WTC11 (cell line): ENCODE measurements around the gene PHRF1. TPM values are rescaled to one million over a fixed set of nuclear protein-coding genes. Genes with fewer than 3 reads are reported as not detected.

ENCODE experiments used
- ATAC-seq: fragments of 200-7000 bp; cut with Tn5 transposase; 2 replicates; pipeline ENCODE4 v1.10.0; 2021; ENCODE audit warnings: mild to moderate bottlenecking, moderate library complexity
- CTCF ChIA-PET: fragments of 300-600 bp; sonication (Branson Sonifier 250); formaldehyde crosslinking; loops from one replicate; lab custom pipeline; 2021; ENCODE audit warnings: antibody characterized with exemption; lab: Charles Lee
- POLR2A ChIA-PET: fragments of 350-600 bp; sonication (Branson Sonifier 250); formaldehyde crosslinking; loops from one replicate; lab custom pipeline; 2021; ENCODE audit warnings: antibody characterized with exemption; lab: Charles Lee
- DNase-seq: peaks from one replicate; pipeline ENCODE4 v3.0.0; 2021; ENCODE audit warnings: low spot score
- H3K27ac Mint-ChIP-seq: 2 replicates; pipeline ENCODE4 v1.8.0; 2021; ENCODE audit warnings: mixed read lengths
- H3K27me3 Mint-ChIP-seq: 2 replicates; pipeline ENCODE4 v1.8.0; 2021; ENCODE audit warnings: low read depth, mild to moderate bottlenecking, moderate library complexity, mixed read lengths
- H3K36me3 Mint-ChIP-seq: 2 replicates; pipeline ENCODE4 v1.8.0; 2021; ENCODE audit warnings: mixed read lengths
- H3K4me1 Mint-ChIP-seq: 2 replicates; pipeline ENCODE4 v1.8.0; 2022; ENCODE audit warnings: mixed read lengths
- H3K4me3 Mint-ChIP-seq: 2 replicates; pipeline ENCODE4 v1.8.0; 2021; ENCODE audit warnings: mild to moderate bottlenecking, moderate library complexity, mixed read lengths
- H3K9me3 Mint-ChIP-seq: 2 replicates; pipeline ENCODE4 v1.8.0; 2021; ENCODE audit warnings: mixed read lengths
- AFF4 ChIP-seq: sonication (generic); formaldehyde crosslinking; IDR thresholded peaks from 2 replicates; pipeline ENCODE4 v1.8.1; 2023; ENCODE audit warnings: mild to moderate bottlenecking, missing genetic modification reagents, borderline replicate concordance
- ATF2 ChIP-seq: sonication (generic); formaldehyde crosslinking; IDR thresholded peaks from 2 replicates; pipeline ENCODE4 v1.8.1; 2022; ENCODE audit warnings: low read depth, missing genetic modification reagents, borderline replicate concordance
- CBFB ChIP-seq: sonication (generic); formaldehyde crosslinking; IDR thresholded peaks from 2 replicates; pipeline ENCODE4 v1.8.1; 2022; ENCODE audit warnings: mild to moderate bottlenecking, low read depth, missing genetic modification reagents
- E2F5 ChIP-seq: sonication (generic); formaldehyde crosslinking; IDR thresholded peaks from 2 replicates; pipeline ENCODE4 v1.8.1; 2022; ENCODE audit warnings: mild to moderate bottlenecking, moderate library complexity, missing genetic modification reagents
- ESRRA ChIP-seq: sonication (generic); formaldehyde crosslinking; IDR thresholded peaks from 2 replicates; pipeline ENCODE4 v1.8.1; 2022; ENCODE audit warnings: mild to moderate bottlenecking, missing genetic modification reagents, borderline replicate concordance
- FOXP1 ChIP-seq: sonication (generic); formaldehyde crosslinking; IDR thresholded peaks from 2 replicates; pipeline ENCODE4 v1.8.0; 2022; ENCODE audit warnings: missing genetic modification reagents, mild to moderate bottlenecking, moderate library complexity, borderline replicate concordance
- GRHL2 ChIP-seq: fragments of 250-450 bp; sonication (Bioruptor Pico); IDR thresholded peaks from 2 replicates; pipeline ENCODE4 v1.8.0; 2022; ENCODE audit warnings: mild to moderate bottlenecking, moderate library complexity; ENCODE audit not compliant: insufficient replicate concordance, severe bottlenecking
- GTF2I ChIP-seq: fragments of 250-450 bp; sonication (Bioruptor Pico); conservative IDR thresholded peaks from 2 replicates; pipeline ENCODE4 v1.4.0; 2021; ENCODE audit warnings: mild to moderate bottlenecking
- HMGA2 ChIP-seq: fragments of 250-450 bp; sonication (Bioruptor Pico); IDR thresholded peaks from 2 replicates; pipeline ENCODE4 v1.4.0; 2021; ENCODE audit warnings: mild to moderate bottlenecking, moderate library complexity
- MXD4 ChIP-seq: fragments of 250-450 bp; sonication (Bioruptor Pico); IDR thresholded peaks from 2 replicates; pipeline ENCODE4 v1.8.0; 2021; ENCODE audit warnings: mild to moderate bottlenecking, moderate library complexity, borderline replicate concordance
- MYBL2 ChIP-seq: sonication (generic); formaldehyde crosslinking; IDR thresholded peaks from 2 replicates; pipeline ENCODE4 v1.8.1; 2023; ENCODE audit warnings: mild to moderate bottlenecking, moderate library complexity, missing genetic modification reagents
- NR2C2 ChIP-seq: sonication (generic); formaldehyde crosslinking; IDR thresholded peaks from 2 replicates; pipeline ENCODE4 v1.8.0; 2022; ENCODE audit warnings: mild to moderate bottlenecking, missing genetic modification reagents
- TEAD1 ChIP-seq: sonication (generic); formaldehyde crosslinking; IDR thresholded peaks from 2 replicates; pipeline ENCODE4 v1.8.0; 2022; ENCODE audit warnings: mild to moderate bottlenecking, missing genetic modification reagents
- USF1 ChIP-seq: sonication (generic); formaldehyde crosslinking; IDR thresholded peaks from 2 replicates; pipeline ENCODE4 v1.8.0; 2022; ENCODE audit warnings: mild to moderate bottlenecking, missing genetic modification reagents
- ZNF138 ChIP-seq: sonication (generic); formaldehyde crosslinking; conservative IDR thresholded peaks from 2 replicates; pipeline ENCODE4 v1.8.1; 2022; ENCODE audit warnings: mild to moderate bottlenecking, moderate library complexity, missing genetic modification reagents
- total RNA-seq: library from RNA; stranded (reverse); gene quantifications from 3 replicates; pipeline ENCODE4 v1.2.3, GENCODE V29; 2021
- TF ChIP-seq, protein P1 (sequence below): fragments of 250-450 bp; sonication (Bioruptor Pico); IDR thresholded peaks from 2 replicates; pipeline ENCODE4 v1.8.0; 2021; ENCODE audit warnings: mild to moderate bottlenecking
- TF ChIP-seq, protein P2 (sequence below): sonication (generic); formaldehyde crosslinking; IDR thresholded peaks from 2 replicates; pipeline ENCODE4 v1.8.1; 2023; ENCODE audit warnings: mild to moderate bottlenecking, missing genetic modification reagents
- TF ChIP-seq, protein P3 (sequence below): sonication (generic); formaldehyde crosslinking; IDR thresholded peaks from 2 replicates; pipeline ENCODE4 v1.8.0; 2022; ENCODE audit warnings: mild to moderate bottlenecking, missing genetic modification reagents
- TF ChIP-seq, protein P4 (sequence below): sonication (generic); formaldehyde crosslinking; IDR thresholded peaks from 2 replicates; pipeline ENCODE4 v1.8.1; 2023; ENCODE audit warnings: mild to moderate bottlenecking, missing genetic modification reagents

Gene PHRF1
- total RNA-seq, 1 experiment from 2014 or later: 46.9 TPM

GRCh38 chr11:541433-541885 is 34.8 kb upstream of the PHRF1 start (continued):
- no peak for TF ChIP-seq USF1 (CRISPR knock-in tag)
- no peak for TF ChIP-seq ATF2
- no peak for TF ChIP-seq ZNF138 (CRISPR knock-in tag)
- TF ChIP-seq, protein P1, sequence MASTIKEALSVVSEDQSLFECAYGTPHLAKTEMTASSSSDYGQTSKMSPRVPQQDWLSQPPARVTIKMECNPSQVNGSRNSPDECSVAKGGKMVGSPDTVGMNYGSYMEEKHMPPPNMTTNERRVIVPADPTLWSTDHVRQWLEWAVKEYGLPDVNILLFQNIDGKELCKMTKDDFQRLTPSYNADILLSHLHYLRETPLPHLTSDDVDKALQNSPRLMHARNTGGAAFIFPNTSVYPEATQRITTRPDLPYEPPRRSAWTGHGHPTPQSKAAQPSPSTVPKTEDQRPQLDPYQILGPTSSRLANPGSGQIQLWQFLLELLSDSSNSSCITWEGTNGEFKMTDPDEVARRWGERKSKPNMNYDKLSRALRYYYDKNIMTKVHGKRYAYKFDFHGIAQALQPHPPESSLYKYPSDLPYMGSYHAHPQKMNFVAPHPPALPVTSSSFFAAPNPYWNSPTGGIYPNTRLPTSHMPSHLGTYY (CRISPR knock-in tag): no peak
- no peak for TF ChIP-seq CBFB (CRISPR knock-in tag)
- TF ChIP-seq FOXP1 (CRISPR knock-in tag): no peak
- no peak for TF ChIP-seq NR2C2 (CRISPR knock-in tag)
- TF ChIP-seq, protein P2, sequence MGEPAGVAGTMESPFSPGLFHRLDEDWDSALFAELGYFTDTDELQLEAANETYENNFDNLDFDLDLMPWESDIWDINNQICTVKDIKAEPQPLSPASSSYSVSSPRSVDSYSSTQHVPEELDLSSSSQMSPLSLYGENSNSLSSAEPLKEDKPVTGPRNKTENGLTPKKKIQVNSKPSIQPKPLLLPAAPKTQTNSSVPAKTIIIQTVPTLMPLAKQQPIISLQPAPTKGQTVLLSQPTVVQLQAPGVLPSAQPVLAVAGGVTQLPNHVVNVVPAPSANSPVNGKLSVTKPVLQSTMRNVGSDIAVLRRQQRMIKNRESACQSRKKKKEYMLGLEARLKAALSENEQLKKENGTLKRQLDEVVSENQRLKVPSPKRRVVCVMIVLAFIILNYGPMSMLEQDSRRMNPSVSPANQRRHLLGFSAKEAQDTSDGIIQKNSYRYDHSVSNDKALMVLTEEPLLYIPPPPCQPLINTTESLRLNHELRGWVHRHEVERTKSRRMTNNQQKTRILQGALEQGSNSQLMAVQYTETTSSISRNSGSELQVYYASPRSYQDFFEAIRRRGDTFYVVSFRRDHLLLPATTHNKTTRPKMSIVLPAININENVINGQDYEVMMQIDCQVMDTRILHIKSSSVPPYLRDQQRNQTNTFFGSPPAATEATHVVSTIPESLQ (CRISPR knock-in tag): no peak
- TF ChIP-seq GRHL2: no peak
- TF ChIP-seq MYBL2: no peak
- TF ChIP-seq HMGA2 (CRISPR knock-in tag): no peak

- Mint-ChIP-seq H3K36me3 (peaks cover 3% of the 10 kb centered on the region), H3K9me3 (no peaks in the 10 kb centered on the region), H3K27me3 (no peaks in the 10 kb centered on the region; the same call in 1 of the 2 replicates), H3K27ac (no peak overlapping the region), H3K4me1 (no peaks in the 10 kb centered on the region), H3K4me3 (no peak overlapping the region)
- ChIA-PET POLR2A (no interaction called here), CTCF (interaction anchor here (2.5 kb wide), 1 partner anchor 10 kb away, joined by 7 read pairs; no protein-coding TSS in a partner anchor)
- no peak for ATAC-seq
- DNase-seq: no peak
- TF ChIP-seq, protein P1 (CRISPR knock-in tag): no peak
- TF ChIP-seq AFF4 (CRISPR knock-in tag): no peak
- no peak for TF ChIP-seq ESRRA (CRISPR knock-in tag)
- TF ChIP-seq, protein P3, sequence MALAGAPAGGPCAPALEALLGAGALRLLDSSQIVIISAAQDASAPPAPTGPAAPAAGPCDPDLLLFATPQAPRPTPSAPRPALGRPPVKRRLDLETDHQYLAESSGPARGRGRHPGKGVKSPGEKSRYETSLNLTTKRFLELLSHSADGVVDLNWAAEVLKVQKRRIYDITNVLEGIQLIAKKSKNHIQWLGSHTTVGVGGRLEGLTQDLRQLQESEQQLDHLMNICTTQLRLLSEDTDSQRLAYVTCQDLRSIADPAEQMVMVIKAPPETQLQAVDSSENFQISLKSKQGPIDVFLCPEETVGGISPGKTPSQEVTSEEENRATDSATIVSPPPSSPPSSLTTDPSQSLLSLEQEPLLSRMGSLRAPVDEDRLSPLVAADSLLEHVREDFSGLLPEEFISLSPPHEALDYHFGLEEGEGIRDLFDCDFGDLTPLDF: no peak
- no peak for TF ChIP-seq MXD4 (CRISPR knock-in tag)
- no peak for TF ChIP-seq TEAD1 (CRISPR knock-in tag)
- TF ChIP-seq, protein P4, sequence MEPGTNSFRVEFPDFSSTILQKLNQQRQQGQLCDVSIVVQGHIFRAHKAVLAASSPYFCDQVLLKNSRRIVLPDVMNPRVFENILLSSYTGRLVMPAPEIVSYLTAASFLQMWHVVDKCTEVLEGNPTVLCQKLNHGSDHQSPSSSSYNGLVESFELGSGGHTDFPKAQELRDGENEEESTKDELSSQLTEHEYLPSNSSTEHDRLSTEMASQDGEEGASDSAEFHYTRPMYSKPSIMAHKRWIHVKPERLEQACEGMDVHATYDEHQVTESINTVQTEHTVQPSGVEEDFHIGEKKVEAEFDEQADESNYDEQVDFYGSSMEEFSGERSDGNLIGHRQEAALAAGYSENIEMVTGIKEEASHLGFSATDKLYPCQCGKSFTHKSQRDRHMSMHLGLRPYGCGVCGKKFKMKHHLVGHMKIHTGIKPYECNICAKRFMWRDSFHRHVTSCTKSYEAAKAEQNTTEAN: no peak
- no peak for TF ChIP-seq E2F5
- no peak for TF ChIP-seq GTF2I
Measured at GRCh38 chr11:544817-545166, 31.5 kb upstream of the PHRF1 start.
